Right lung (tissue), 5 donors: ENCODE results near the gene C1QB. TPM values are rescaled to one million over a fixed set of nuclear protein-coding genes. Genes with fewer than 3 reads are reported as not detected.
"Not testable (repeated sequence)": the region's sequence is repeated elsewhere in the genome, so short reads cannot be mapped to it uniquely, and the experiment has no call there.

Experiments used
- DNase-seq, 2 donors: peaks; one replicate each; pipeline ENCODE4 v3.0.0-alpha.2; 2013
- polyA plus RNA-seq, 5 donors: library from polyadenylated mRNA; unstranded; fragments of 120-200 nt; gene quantifications; one replicate each; pipeline versions ENCODE4 v1.2.1 to v1.2.3, GENCODE V29; 2013; ENCODE audit warnings: inconsistent platforms in 1 of 5, low replicate concordance in 1 of 5; ENCODE audit not compliant: insufficient read length in 5 of 5, insufficient read depth in 1 of 5

C1QB gene
- polyA plus RNA-seq, 5 donors = 16.3 to 24.1 (median 17.1) TPM

- DNase-seq = no peak
Measured at GRCh38 chr1:22694172-22694571, 41.1 kb downstream of the C1QB start.

DNA sequence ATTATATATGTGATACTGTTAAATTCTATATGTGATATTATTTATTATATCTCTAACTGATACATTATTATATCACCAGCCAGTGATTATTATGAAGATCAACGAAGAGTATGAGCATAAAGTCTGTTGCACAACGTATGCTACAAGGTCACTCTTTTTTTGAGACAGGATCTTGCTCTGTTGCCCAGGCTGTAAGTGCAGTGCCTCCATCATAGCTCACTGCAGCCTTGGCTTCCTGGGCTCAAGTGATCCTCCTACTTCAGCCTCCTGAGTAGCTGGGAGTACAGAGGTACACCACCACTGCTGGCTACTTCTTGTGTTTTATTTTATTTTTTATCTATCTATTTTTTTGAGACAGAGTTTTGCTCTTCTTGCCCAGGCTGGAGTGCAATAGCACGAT lies 43.6 kb downstream of the C1QB start:
- DNase-seq = no peak

- no peak for DNase-seq
Measured at GRCh38 chr1:22697980-22698379, 44.9 kb downstream of the C1QB start.

DNA sequence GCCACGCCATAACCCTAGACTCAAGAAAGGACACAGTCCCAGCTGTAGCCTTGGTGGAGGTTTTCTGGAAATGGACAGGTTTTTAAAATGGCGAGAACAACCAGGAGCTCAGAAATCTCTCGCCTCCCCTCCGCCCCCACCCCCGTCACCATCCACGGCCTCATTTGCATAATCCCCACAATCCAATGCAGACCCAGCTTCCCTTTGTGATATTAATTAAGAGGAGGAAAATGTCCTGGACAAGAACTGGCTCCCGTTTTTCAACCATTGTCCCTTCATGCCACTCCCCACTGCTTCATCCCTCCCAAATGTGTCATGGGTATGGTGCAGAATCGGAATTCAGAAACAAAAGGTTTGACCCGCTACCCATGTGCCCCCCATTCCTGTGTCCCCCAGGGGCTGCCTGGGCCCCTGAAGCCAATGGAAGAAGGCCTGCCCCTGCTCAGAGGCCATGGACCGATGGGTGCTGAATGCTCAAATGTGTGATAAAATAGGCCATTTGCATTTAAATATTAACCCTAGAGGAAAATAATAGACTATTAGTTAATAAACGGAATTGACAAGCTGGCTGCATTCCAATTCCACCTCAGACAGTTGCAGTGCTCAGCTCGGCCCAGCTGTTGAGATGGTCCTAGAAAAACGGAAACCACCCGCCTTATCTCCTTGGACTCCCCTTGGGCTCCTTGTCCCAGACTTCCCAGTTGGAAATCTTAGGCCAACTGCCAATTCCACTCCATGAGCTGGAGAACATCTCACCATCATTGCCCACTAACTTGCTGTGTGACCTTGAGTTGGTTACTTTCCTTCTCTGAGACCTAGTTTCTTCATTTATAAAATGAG lies 46.9 kb downstream of the C1QB start:
- DNase-seq = no peak

DNA sequence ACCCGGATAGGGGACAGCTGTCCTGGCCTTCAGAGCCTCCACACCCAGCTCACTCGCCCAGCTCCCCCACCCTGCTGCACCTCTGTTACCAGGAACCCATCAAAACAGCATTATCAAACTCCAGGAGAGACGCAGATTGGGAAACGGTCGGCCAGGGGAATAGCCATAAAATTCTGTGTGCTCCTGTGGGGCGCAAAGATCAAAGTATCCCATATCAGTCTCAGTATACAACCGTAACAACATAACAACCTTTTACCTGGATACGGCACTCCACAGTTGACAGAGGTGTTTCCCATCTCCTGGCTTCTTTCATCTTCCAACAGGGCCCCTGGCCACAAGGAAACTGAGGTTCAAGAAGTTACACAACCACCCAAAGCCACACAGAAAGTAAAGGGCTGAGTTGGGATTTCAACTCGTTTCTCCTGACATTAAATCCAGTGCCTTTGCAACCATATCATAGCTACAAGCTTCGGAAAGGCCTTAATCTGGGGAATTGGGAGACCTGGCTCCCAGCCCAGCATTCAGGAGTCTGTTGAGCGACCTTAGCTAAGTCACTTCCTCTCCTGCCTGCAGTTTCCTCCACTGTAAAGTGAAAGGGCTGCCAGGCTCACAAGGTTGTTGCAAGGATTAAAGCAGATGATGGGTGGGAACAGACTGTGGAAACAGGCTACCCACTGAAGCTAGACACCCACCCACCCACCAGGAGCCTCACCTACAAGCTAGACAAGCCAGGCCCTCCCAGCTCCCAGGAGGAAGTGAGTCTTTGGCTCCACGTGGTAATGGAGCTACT lies 49.5 kb downstream of the C1QB start:
- no peak for DNase-seq

DNA sequence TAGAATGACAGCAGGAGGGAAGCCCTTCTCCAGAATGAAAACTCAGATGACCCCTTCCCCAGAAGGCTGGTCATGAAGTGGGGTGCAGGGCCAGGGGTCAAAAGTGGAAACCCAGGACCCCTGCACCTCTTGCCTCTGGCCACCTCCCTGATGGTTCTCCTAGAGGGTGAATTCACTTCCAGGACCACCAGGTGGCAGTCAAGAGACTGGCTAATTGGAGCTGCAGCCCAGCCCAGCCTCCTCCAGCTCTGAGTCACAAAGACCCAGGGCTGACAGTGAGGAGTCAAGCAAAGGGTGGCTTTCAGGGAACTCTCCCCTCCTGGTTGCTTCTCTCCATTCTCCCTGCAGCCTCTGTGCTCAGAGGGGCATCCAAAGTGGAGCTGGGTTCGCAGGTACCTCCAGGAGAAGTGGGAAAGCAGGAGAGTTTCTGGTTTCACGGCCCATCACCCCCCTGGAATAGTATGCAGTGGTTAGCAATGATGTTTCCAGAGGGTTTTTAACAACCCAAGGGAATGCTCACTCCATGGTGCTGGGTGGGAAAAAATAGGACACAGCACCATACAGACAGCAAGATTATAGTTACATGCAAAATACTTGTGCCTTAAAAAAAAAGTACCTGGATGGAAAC lies 51.5 kb downstream of the C1QB start:
- peak; percentile 67 to 73 for DNase-seq

DNA sequence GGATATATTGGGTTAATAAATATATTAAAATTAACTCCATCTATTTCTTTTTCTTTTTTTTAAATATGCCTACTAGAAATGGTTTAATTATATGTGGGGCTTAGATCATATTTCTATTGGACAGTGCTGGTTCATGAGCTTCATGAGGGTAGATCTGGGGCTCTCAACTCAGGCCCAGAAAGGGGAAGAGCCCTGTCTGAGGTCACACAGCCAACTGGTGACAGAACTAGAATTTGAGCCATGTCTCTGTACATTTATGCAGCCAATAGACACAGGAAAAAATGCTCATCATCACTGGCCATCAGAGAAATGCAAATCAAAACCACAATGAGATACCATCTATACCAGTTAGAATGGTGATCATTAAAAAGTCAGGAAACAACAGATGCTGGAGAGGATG lies 52.5 kb downstream of the C1QB start:
- DNase-seq = no peak

- not testable (repeated sequence) for DNase-seq
Measured at GRCh38 chr1:22706100-22706499, 53.1 kb downstream of the C1QB start.

DNA sequence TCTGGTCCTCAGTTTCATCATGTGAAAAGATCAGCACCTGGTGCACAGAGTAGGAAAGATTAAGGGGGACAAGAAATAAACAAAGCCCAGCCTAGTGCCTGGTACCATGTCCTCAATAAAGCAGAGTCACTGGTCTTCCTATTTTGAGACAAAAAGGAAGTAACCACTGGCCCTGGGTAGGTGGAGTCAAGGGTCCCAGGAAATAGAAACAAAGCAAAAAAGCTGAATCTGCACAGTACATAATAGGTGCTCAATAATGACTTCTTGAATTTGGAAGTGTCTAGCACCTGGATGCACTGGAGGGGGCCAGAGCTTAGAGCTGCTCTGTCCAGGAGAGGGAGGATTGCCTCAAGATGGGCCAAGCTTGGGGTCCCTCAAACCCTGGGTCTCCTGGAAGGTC lies 55.7 kb downstream of the C1QB start:
- DNase-seq = no peak

DNA sequence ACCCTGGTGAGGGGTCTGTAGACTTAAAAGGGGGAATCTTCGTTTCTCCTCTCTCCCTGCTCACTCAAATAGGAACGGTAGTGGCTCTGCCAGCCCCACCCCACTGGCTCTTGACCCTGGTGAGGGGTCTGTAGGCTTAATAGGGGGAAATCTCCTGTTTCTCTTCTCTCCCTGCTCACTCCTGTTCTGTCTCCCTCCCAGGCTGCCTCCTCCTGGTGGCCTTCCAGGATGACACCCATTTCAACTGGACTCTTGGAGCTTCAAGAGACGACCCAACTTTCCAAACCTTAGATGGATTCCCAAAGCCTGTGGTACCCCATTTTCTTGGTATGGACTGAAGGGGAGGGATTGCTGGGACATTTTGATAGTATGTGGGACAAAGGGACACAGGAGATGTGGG lies 56.2 kb downstream of the C1QB start:
- no peak for DNase-seq

GRCh38 chr1:22709891-22710700 lies 57.1 kb downstream of the C1QB start:
- DNase-seq = peak; percentile 70 to 75

- DNase-seq = no peak
Measured at GRCh38 chr1:22710701-22711049, 57.6 kb downstream of the C1QB start, which contains the start of gene EPHB2. Gene EPHB2 (plus strand): TSS chr1:22710839. CDS start chr1:22710983, 144 bp downstream.

DNA sequence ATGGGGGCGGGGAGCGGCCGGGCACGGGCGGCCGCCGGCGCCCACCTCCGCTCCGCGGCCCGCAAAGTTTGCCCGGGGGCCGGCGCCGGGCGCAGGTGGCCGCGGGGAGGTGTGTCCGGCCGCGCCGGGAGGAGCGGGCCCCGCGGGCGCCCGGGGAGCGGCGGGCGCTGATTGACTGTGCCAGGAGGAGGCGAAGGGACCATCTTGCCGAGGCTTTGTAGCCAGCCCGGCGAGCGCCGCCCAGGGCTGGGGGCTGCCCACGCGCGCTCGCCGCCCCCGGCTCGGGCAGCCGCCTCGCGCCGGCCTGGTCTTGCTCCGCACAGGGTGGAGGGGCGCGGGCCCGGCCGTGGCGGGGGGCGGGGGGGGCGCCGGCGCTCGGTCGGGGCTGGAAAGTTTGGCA lies 58.0 kb downstream of the C1QB start:
- DNase-seq = no peak

Other genes with a start within 250 kb of the C1QB start
- 10 to 100 TPM; 16.7 to 24.2 (median 19.7) TPM for gene ZBTB40, start 201.4 kb upstream of the C1QB start, polyA plus RNA-seq
- under 1 TPM in 1 of 5 donors, not detected in 4; 0.23 TPM for gene EPHA8, start 89.7 kb upstream of the C1QB start, polyA plus RNA-seq
- gene C1QA, start 16.6 kb upstream of the C1QB start, polyA plus RNA-seq = 10 to 100 TPM; 20.3 to 25.9 (median 23.0) TPM
- gene C1QC, start 9.6 kb upstream of the C1QB start, polyA plus RNA-seq = 10 to 100 TPM; 20.8 to 38.6 (median 26.7) TPM
- gene EPHB2, start 57.6 kb downstream of the C1QB start, polyA plus RNA-seq = 10 to 100 TPM; 14.6 to 20.0 (median 15.1) TPM